ENCODE results near the gene NELL2. TPM values are rescaled to one million over a fixed set of nuclear protein-coding genes. Genes with fewer than 3 reads are reported as not detected.

NELL2 gene
- total RNA-seq, 6 donors from 2014 or later, result 1.1 to 19.3 (median 4.2) TPM

GRCh38 chr12:44589697-44590096 is 286.4 kb downstream of the NELL2 start:
- ATAC-seq (ENCODE audit: low FRiP score in 2 of 2) (no peak), DNase-seq (no peak)
- no peak overlapping the region for H3K27ac ChIP-seq
- no peaks in the 10 kb centered on the region for H3K4me1 ChIP-seq
- no peaks in the 10 kb centered on the region for H3K27me3 ChIP-seq
- H3K4me3 ChIP-seq, result no peak overlapping the region
- TF ChIP-seq EP300 (IDR thresholded peaks at IDR 0.05), result no peak
- H3K36me3 ChIP-seq, result no peaks in the 10 kb centered on the region
- H3K9me3 ChIP-seq, result no peaks in the 10 kb centered on the region

- Histone ChIP-seq H3K27me3 (no peaks in the 10 kb centered on the region), H3K4me3 (no peak overlapping the region), H3K36me3 (no peaks in the 10 kb centered on the region), H3K4me1 (no peaks in the 10 kb centered on the region), H3K9me3 (no peaks in the 10 kb centered on the region), H3K27ac (no peak overlapping the region)
- DNase-seq, result no peak
- no peak for ATAC-seq (ENCODE audit: low FRiP score in 2 of 2)
- WGBS, 2 donors, result 61 to 85% methylated on average over 1 of the region's 1 CpG
- TF ChIP-seq, protein P1, sequence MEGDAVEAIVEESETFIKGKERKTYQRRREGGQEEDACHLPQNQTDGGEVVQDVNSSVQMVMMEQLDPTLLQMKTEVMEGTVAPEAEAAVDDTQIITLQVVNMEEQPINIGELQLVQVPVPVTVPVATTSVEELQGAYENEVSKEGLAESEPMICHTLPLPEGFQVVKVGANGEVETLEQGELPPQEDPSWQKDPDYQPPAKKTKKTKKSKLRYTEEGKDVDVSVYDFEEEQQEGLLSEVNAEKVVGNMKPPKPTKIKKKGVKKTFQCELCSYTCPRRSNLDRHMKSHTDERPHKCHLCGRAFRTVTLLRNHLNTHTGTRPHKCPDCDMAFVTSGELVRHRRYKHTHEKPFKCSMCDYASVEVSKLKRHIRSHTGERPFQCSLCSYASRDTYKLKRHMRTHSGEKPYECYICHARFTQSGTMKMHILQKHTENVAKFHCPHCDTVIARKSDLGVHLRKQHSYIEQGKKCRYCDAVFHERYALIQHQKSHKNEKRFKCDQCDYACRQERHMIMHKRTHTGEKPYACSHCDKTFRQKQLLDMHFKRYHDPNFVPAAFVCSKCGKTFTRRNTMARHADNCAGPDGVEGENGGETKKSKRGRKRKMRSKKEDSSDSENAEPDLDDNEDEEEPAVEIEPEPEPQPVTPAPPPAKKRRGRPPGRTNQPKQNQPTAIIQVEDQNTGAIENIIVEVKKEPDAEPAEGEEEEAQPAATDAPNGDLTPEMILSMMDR (IDR thresholded peaks at IDR 0.05), result no peak
- TF ChIP-seq POLR2A (IDR thresholded peaks at IDR 0.05), result no peak
- TF ChIP-seq EP300 (IDR thresholded peaks at IDR 0.05), result no peak
- no peak for TF ChIP-seq POLR2AphosphoS5 (IDR thresholded peaks at IDR 0.05)
These were observed 287.5 kb downstream of the NELL2 start for GRCh38 chr12:44588651-44589050.

DNA sequence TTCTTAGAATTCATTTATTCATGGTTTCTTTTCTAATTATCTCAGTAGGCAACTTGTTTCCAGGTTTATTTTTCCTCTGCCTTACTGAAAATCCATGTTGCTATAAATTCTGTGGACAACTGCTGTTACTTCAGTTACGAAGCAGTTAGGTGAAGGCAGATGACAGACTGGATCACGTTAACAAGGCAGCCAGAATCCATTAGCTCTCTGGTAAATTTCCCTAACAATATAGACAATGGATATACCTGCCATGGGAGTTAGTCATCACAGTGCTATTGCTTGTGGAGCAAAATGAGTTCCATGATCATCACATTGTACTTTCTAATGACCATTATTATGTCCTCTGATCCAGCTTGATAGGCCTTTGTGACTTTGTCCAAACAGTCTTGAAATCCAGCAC is 291.5 kb downstream of the NELL2 start:
- H3K27me3 ChIP-seq, result no peaks in the 10 kb centered on the region
- H3K36me3 ChIP-seq, result no peaks in the 10 kb centered on the region
- no peaks in the 10 kb centered on the region for H3K4me1 ChIP-seq
- TF ChIP-seq POLR2A (IDR thresholded peaks at IDR 0.05), result no peak
- no peak for TF ChIP-seq EP300 (IDR thresholded peaks at IDR 0.05)
- no peak for TF ChIP-seq POLR2AphosphoS5 (IDR thresholded peaks at IDR 0.05)
- TF ChIP-seq, protein P1 (IDR thresholded peaks at IDR 0.05), result no peak
- no peak overlapping the region for H3K4me3 ChIP-seq
- no peak overlapping the region for H3K27ac ChIP-seq
- 75 to 88% methylated on average over 2 of the region's 2 CpGs for WGBS, 2 donors
- no peak for DNase-seq
- H3K9me3 ChIP-seq, result no peaks in the 10 kb centered on the region
- ATAC-seq (ENCODE audit: low FRiP score in 2 of 2), result no peak

DNA sequence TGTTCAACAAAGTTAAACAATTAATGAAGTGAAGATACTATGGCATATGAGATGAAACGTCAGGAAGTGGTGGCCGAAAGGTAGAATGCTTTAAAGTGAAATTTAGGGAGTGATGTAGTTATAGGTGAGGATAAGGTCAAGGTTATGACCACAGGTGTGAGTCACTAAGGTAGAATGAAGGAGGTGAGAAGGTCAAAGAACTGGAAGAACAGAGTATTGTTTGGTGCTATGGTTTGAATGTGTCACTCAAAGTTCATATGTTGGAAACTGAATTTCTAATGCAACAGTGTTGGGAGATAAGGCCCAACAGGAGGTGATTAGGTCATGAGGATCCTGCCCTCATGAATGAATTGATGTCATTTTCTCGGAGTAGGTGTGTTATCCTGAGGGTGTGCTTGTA is 293.6 kb downstream of the NELL2 start:
- H3K4me1 ChIP-seq, result no peaks in the 10 kb centered on the region
- no peaks in the 10 kb centered on the region for H3K36me3 ChIP-seq
- ATAC-seq (ENCODE audit: low FRiP score in 2 of 2), result no peak
- 86 to 88% methylated on average over 3 of the region's 3 CpGs for WGBS, 2 donors
- H3K9me3 ChIP-seq, result no peaks in the 10 kb centered on the region
- no peak for DNase-seq
- H3K27ac ChIP-seq, result no peak overlapping the region
- TF ChIP-seq POLR2A (IDR thresholded peaks at IDR 0.05), result no peak
- TF ChIP-seq POLR2AphosphoS5 (IDR thresholded peaks at IDR 0.05), result no peak
- no peak for TF ChIP-seq EP300 (IDR thresholded peaks at IDR 0.05)
- TF ChIP-seq, protein P1 (IDR thresholded peaks at IDR 0.05), result no peak
- H3K27me3 ChIP-seq, result no peaks in the 10 kb centered on the region
- no peak overlapping the region for H3K4me3 ChIP-seq

- TF ChIP-seq POLR2A (IDR thresholded peaks at IDR 0.05), result no peak
- TF ChIP-seq, protein P1 (IDR thresholded peaks at IDR 0.05), result no peak
- TF ChIP-seq POLR2AphosphoS5 (IDR thresholded peaks at IDR 0.05), result no peak
- no peak for TF ChIP-seq EP300 (IDR thresholded peaks at IDR 0.05)
- H3K4me1 ChIP-seq, result no peaks in the 10 kb centered on the region
- ATAC-seq (ENCODE audit: low FRiP score in 2 of 2), result no peak
- 18 to 25% methylated on average over 1 of the region's 1 CpG for WGBS, 2 donors
- H3K27me3 ChIP-seq, result no peaks in the 10 kb centered on the region
- H3K36me3 ChIP-seq, result no peaks in the 10 kb centered on the region
- H3K9me3 ChIP-seq, result no peaks in the 10 kb centered on the region
- H3K27ac ChIP-seq, result no peak overlapping the region
- no peak overlapping the region for H3K4me3 ChIP-seq
- DNase-seq, result no peak
These were observed 294.4 kb downstream of the NELL2 start for GRCh38 chr12:44581642-44582242.

Data from upper lobe of left lung (tissue), 6 donors.